ENCODE results near the gene TMEM259.

The TMEM259 gene

DNA sequence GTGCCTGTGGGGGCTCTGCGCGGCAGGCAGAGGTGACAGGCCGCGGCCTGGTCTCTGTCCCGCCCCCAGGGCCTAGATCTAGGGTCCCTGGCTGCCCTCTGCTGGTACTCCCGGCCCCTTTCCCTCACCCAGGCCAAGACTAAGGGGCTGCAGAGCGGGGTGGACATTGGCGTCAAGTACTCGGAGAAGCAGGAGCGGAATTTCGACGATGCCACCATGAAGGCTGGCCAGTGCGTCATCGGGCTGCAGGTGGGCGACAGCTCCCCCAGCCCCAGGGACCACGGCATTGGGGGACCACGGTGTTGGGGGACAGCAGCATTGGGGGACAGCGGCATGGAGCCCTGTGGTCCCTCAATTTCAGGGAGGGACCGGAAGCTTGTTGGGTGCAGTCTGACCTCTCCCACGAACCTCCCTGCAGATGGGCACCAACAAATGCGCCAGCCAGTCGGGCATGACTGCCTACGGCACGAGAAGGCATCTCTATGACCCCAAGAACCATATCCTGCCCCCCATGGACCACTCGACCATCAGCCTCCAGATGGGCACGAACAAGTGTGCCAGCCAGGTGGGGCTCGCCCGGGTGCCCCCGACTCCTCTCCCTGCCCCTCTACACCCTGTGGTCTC lies 15.2 kb upstream of the TMEM259 start:
- TF ChIP-seq, protein P1, sequence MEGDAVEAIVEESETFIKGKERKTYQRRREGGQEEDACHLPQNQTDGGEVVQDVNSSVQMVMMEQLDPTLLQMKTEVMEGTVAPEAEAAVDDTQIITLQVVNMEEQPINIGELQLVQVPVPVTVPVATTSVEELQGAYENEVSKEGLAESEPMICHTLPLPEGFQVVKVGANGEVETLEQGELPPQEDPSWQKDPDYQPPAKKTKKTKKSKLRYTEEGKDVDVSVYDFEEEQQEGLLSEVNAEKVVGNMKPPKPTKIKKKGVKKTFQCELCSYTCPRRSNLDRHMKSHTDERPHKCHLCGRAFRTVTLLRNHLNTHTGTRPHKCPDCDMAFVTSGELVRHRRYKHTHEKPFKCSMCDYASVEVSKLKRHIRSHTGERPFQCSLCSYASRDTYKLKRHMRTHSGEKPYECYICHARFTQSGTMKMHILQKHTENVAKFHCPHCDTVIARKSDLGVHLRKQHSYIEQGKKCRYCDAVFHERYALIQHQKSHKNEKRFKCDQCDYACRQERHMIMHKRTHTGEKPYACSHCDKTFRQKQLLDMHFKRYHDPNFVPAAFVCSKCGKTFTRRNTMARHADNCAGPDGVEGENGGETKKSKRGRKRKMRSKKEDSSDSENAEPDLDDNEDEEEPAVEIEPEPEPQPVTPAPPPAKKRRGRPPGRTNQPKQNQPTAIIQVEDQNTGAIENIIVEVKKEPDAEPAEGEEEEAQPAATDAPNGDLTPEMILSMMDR (conservative IDR thresholded peaks at IDR 0.05; ENCODE audit: low read depth, low read length): no peak
- no peak overlapping the region for H3K4me2 ChIP-seq
- H4K20me1 ChIP-seq (ENCODE audit: insufficient read depth): no peaks in the 10 kb centered on the region
- peaks cover 38% of the 10 kb centered on the region for H3K4me1 ChIP-seq (ENCODE audit: low read depth, poor library complexity, severe bottlenecking)
- no peak overlapping the region for H3K9ac ChIP-seq
- no peak overlapping the region for H3K4me3 ChIP-seq (IDR thresholded peaks at IDR 0.05; ENCODE audit: insufficient read depth, low read depth, low read length)
- H2AFZ ChIP-seq (ENCODE audit: low read depth): no peak overlapping the region
- no peaks in the 10 kb centered on the region for H3K27me3 ChIP-seq (ENCODE audit: insufficient read depth, low read depth)
- H3K79me2 ChIP-seq (ENCODE audit: insufficient read depth, low read depth): no peaks in the 10 kb centered on the region
- no peaks in the 10 kb centered on the region for H3K36me3 ChIP-seq (ENCODE audit: insufficient read depth)
- H3K27ac ChIP-seq: no peak overlapping the region

DNA sequence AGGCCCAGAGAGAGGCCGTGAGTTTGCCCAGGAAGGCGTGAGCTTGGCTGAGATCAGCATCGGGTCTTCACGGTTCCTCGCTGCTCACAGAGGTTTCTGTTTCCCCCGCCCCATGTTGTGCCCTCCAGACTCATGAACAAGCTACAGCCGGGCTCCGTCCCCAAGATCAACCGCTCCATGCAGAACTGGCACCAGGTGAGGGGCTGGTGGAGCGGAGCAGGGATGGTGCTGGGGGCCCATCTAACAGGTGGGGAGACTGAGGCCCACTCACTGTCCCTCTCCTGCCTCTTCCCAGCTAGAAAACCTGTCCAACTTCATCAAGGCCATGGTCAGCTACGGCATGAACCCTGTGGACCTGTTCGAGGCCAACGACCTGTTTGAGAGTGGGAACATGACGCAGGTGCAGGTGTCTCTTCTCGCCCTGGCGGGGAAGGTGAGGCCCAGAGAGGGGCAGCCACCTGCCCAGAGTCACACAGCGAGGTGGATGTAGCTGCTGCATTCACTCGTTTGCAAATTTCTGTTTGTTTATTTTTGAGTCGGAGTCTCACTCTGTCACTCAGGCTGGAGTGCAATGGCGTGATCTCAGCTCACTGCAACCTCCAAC lies 11.4 kb upstream of the TMEM259 start:
- Histone ChIP-seq H2AFZ (ENCODE audit: low read depth) (no peak overlapping the region), H3K27me3 (ENCODE audit: insufficient read depth, low read depth) (no peaks in the 10 kb centered on the region), H3K4me3 (IDR thresholded peaks at IDR 0.05; ENCODE audit: insufficient read depth, low read depth, low read length) (no peak overlapping the region), H3K4me2 (no peak overlapping the region), H3K79me2 (ENCODE audit: insufficient read depth, low read depth) (peaks cover 1% of the 10 kb centered on the region; the same call in 1 of the 2 replicates), H3K9ac (no peak overlapping the region), H3K4me1 (ENCODE audit: low read depth, poor library complexity, severe bottlenecking) (peaks cover 38% of the 10 kb centered on the region), H3K27ac (no peak overlapping the region), H3K36me3 (ENCODE audit: insufficient read depth) (no peaks in the 10 kb centered on the region), H4K20me1 (ENCODE audit: insufficient read depth) (no peaks in the 10 kb centered on the region)
- TF ChIP-seq, protein P1 (conservative IDR thresholded peaks at IDR 0.05; ENCODE audit: low read depth, low read length): no peak

DNA sequence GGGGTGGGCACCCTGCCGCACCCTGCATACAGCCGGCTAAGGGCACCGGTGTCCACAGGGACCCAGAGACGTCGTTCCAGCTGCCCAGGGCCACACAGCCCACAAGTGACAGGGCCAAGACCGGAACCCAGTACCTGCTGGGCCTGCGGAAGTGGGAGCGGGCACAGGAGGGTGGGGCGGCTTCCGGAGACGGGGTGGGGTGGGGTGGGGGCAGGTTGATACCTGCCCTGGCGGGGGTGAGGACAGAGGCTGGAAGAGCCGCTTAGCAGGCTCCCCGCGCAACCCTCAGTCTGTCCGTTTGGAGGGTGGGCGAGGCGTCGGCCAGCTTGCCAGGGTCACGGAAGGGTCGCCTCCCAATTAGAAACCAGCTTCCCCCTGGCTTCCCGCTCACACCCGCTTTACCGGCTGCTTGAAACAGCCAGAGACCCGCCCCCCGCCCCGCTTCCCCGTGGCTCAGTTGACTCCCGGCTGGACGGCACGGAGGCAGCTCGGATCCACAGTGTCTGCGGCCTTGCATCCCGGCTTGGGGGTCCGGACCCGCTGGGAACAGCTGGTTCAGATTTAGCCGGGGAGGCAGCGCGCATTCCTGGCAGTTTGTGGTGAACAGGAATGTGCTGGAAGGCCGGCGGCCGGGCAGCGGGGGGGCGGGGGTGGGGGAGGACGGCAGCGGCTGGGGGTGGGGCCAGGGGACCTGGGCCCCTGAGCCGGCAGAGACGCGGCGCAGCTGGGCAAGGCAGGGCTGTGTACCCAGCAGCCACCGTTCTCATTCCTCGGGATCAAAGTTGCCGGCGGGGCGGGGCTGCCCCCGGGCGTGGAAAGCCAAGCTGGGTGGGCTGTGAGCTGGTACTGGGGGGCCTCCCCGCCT lies 7.4 kb upstream of the TMEM259 start:
- Histone ChIP-seq H3K4me1 (ENCODE audit: low read depth, poor library complexity, severe bottlenecking) (peaks cover 38% of the 10 kb centered on the region), H3K4me3 (IDR thresholded peaks at IDR 0.05; ENCODE audit: insufficient read depth, low read depth, low read length) (no peak overlapping the region), H4K20me1 (ENCODE audit: insufficient read depth) (no peaks in the 10 kb centered on the region), H3K9ac (peak overlapping the region; percentile 37; the same call in 1 of the 2 replicates), H3K27ac (peak overlapping the region; percentile 45; the same call in 1 of the 2 replicates), H3K27me3 (ENCODE audit: insufficient read depth, low read depth) (no peaks in the 10 kb centered on the region), H3K36me3 (ENCODE audit: insufficient read depth) (no peaks in the 10 kb centered on the region), H3K4me2 (peak overlapping the region; percentile 80), H2AFZ (ENCODE audit: low read depth) (peak overlapping the region; percentile 54), H3K79me2 (ENCODE audit: insufficient read depth, low read depth) (peaks cover 8% of the 10 kb centered on the region; the same call in 1 of the 2 replicates)
- TF ChIP-seq, protein P1 (conservative IDR thresholded peaks at IDR 0.05; ENCODE audit: low read depth, low read length): no peak

DNA sequence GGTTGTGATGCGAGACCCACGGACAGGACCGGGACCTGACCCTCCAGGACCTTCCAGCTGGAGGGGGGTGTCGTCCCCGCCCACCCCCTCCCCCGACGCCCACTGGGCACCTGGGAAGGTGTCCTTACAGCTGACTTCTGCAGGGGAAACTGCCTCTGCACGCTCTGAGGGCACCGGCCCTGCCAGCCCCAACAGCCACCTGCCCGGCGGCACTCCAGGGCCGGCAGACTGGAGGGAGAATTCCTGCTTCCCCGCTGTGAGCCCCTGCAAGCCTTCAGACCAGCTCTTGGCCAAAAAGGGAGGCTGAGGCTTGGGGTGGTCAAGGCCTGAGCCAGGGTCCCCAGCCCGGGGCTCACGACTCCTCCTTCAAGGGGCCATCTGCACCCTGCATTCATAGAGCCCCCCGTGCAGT lies 6.7 kb upstream of the TMEM259 start:
- no peaks in the 10 kb centered on the region for H3K27me3 ChIP-seq (ENCODE audit: insufficient read depth, low read depth)
- peaks cover 38% of the 10 kb centered on the region for H3K4me1 ChIP-seq (ENCODE audit: low read depth, poor library complexity, severe bottlenecking)
- H2AFZ ChIP-seq (ENCODE audit: low read depth): peak overlapping the region; percentile 30
- H3K9ac ChIP-seq: no peak overlapping the region
- H3K27ac ChIP-seq: no peak overlapping the region
- TF ChIP-seq, protein P1 (conservative IDR thresholded peaks at IDR 0.05; ENCODE audit: low read depth, low read length): no peak
- H3K4me3 ChIP-seq (IDR thresholded peaks at IDR 0.05; ENCODE audit: insufficient read depth, low read depth, low read length): no peak overlapping the region
- H4K20me1 ChIP-seq (ENCODE audit: insufficient read depth): no peaks in the 10 kb centered on the region
- H3K36me3 ChIP-seq (ENCODE audit: insufficient read depth): no peaks in the 10 kb centered on the region
- H3K4me2 ChIP-seq: peak overlapping the region; percentile 80
- peaks cover 8% of the 10 kb centered on the region; the same call in 1 of the 2 replicates for H3K79me2 ChIP-seq (ENCODE audit: insufficient read depth, low read depth)

All from KMS-11 (cell line).